HepG2 (cell line): ENCODE measurements around the gene ABCD1. TPM values are rescaled to one million over a fixed set of nuclear protein-coding genes. Genes with fewer than 3 reads are reported as not detected.

Source experiments
- ATAC-seq: fragments of 200-7000 bp; cut with Tn5 transposase; 3 replicates; pipeline ENCODE4 v1.9.1; 2020; ENCODE audit warnings: mild to moderate bottlenecking, moderate library complexity
- BruUV-seq: library from RNA; stranded (reverse); fragments of 400-500 nt; replicated peaks from 2 replicates; lab custom pipeline; 2021; lab: Mats Ljungman, UMichigan
- CTCF ChIA-PET: fragments of 300-600 bp; formaldehyde crosslinking; extraction: SDS; loops from one replicate; lab custom pipeline; 2021; ENCODE audit warnings: low total read pairs, inconsistent platforms, low intra/inter-chr PET ratio; lab: Yijun Ruan, JAX
- POLR2A ChIA-PET: fragments of 350-600 bp; sonication (Branson Sonifier 250); formaldehyde crosslinking; loops from one replicate; lab custom pipeline; 2020; ENCODE audit warnings: antibody characterized with exemption, inconsistent platforms; lab: Yijun Ruan, JAX
- DNase-seq: peaks from one replicate; pipeline ENCODE4 v3.0.0-alpha.2; 2015; ENCODE audit warnings: low spot score
- FAIRE-seq: peaks from 3 replicates; lab custom pipeline; 2011; peaks lifted over from hg19 to GRCh38; lab: Jason Lieb, UNC
- H2AFZ ChIP-seq: one replicate; pipeline ENCODE4 v1.6.1; 2011; ENCODE audit warnings: low read length, inconsistent platforms
- H3K27ac ChIP-seq: fragments of 300-600 bp; 3 replicates; pipeline ENCODE4 v1.8.0; 2011; ENCODE audit warnings: mixed run types, mild to moderate bottlenecking, mixed read lengths, low read length, inconsistent platforms; ENCODE audit not compliant: insufficient read depth; ENCODE audit errors: extremely low read length
- H3K27me3 ChIP-seq, 2 experiments: fragments of 200-600 bp in 1 of 2; 2 replicates in 1 of 2; 3 replicates in 1 of 2; pipeline versions ENCODE4 v1.6.0 to v1.8.0; 2011; ENCODE audit warnings: low read length in 2 of 2, mild to moderate bottlenecking in 2 of 2, moderate library complexity in 2 of 2, inconsistent platforms in 1 of 2; ENCODE audit not compliant: insufficient read depth in 2 of 2, control insufficient read depth in 1 of 2
- H3K36me3 ChIP-seq, 2 experiments: fragments of 200-600 bp in 1 of 2; replicated peaks in 1 of 2; 2 replicates in 1 of 2; 3 replicates in 1 of 2; pipeline versions ENCODE4 v1.5.1 to v1.8.0; 2011; ENCODE audit warnings: low read length in 2 of 2, inconsistent platforms in 1 of 2; ENCODE audit not compliant: insufficient read depth in 2 of 2, control insufficient read depth in 1 of 2
- H3K4me1 ChIP-seq: 2 replicates; pipeline ENCODE4 v1.5.1; 2012; ENCODE audit warnings: low read length, inconsistent platforms; ENCODE audit not compliant: insufficient read depth
- H3K4me2 ChIP-seq: 2 replicates; pipeline ENCODE4 v1.6.0; 2011; ENCODE audit warnings: low read depth, low read length, inconsistent platforms
- H3K4me3 ChIP-seq, 3 experiments: fragments of 200-600 bp in 1 of 3; sonication (generic), shearing (Covaris generic) in 1 of 3; replicated peaks in 1 of 3; 2 replicates each; pipeline ENCODE4 v1.5.1; 2011 to 2016; ENCODE audit warnings: low read length in 3 of 3, inconsistent platforms in 2 of 3, low read depth in 2 of 3, mild to moderate bottlenecking in 2 of 3, control low read depth in 1 of 3, mixed read lengths in 1 of 3; ENCODE audit not compliant: insufficient read depth in 1 of 3
- H3K79me2 ChIP-seq: one replicate; pipeline ENCODE4 v1.6.1; 2011; ENCODE audit warnings: low read length, inconsistent platforms; ENCODE audit not compliant: insufficient read depth
- H3K9ac ChIP-seq: 2 replicates; pipeline ENCODE4 v1.6.0; 2011; ENCODE audit warnings: mild to moderate bottlenecking, low read depth, low read length, inconsistent platforms; ENCODE audit not compliant: insufficient read depth
- H3K9me3 ChIP-seq: 2 replicates; pipeline ENCODE4 v1.5.1; 2012; ENCODE audit warnings: mild to moderate bottlenecking, low read length
- H4K20me1 ChIP-seq: 2 replicates; pipeline ENCODE4 v1.6.0; 2011; ENCODE audit warnings: inconsistent platforms, mild to moderate bottlenecking, low read length, moderate library complexity; ENCODE audit not compliant: insufficient read depth
- MBNL3 ChIP-seq: fragments of 250-450 bp; sonication (Bioruptor Pico); conservative IDR thresholded peaks from 2 replicates; pipeline ENCODE4 v1.8.0; 2022; ENCODE audit warnings: mild to moderate bottlenecking, inconsistent platforms
- RAD21 ChIP-seq: fragments of 450-650 bp; formaldehyde crosslinking; IDR thresholded peaks from 2 replicates; pipeline ENCODE4 v1.5.0; 2020; ENCODE audit warnings: mild to moderate bottlenecking
- RCOR2 ChIP-seq: IDR thresholded peaks from 2 replicates; pipeline ENCODE4 v1.6.1; 2016; ENCODE audit warnings: missing biosample characterization, missing genetic modification reagents
- RFX1 ChIP-seq: fragments of 450-650 bp; IDR thresholded peaks from 2 replicates; pipeline ENCODE4 v1.6.1; 2017
- SMARCC2 ChIP-seq: fragments of 450-650 bp; IDR thresholded peaks from 2 replicates; pipeline ENCODE4 v1.6.1; 2017; ENCODE audit warnings: antibody characterized with exemption, mild to moderate bottlenecking
- SMARCE1 ChIP-seq: fragments of 450-650 bp; IDR thresholded peaks from 2 replicates; pipeline ENCODE4 v1.6.1; 2017; ENCODE audit warnings: borderline replicate concordance
- SRSF1 ChIP-seq: fragments of 200-400 bp; formaldehyde crosslinking; optimal IDR thresholded peaks from 2 replicates; pipeline ENCODE3; 2017; ENCODE audit warnings: mild to moderate bottlenecking, low read depth, low read length, moderate library complexity
- ZFP37 ChIP-seq: sonication (generic); formaldehyde crosslinking; IDR thresholded peaks from 2 replicates; pipeline ENCODE4 v1.4.0; 2020; ENCODE audit warnings: missing genetic modification reagents, borderline replicate concordance
- WGBS: methylation state at CpG from one replicate; pipeline ENCODE4 v1.1.6; 2017; ENCODE audit warnings: low lambda C conversion rate; 5-methylcytosine and 5-hydroxymethylcytosine counted together
- in situ Hi-C: cut with HindIII; loops from 2 replicates; pipeline ENCODE4 v1.10.0; 2017; ENCODE audit warnings: low pct_unique_long_range_greater_than_20kb; ENCODE audit not compliant: extremely low pct_ligation_motif_present
- intact Hi-C: fragments of 100-400 bp; cut with micrococcal nuclease; formaldehyde crosslinking; loops from one replicate; pipeline ENCODE4 v1.10.0; 2022; ENCODE audit not compliant: unreplicated experiment
- polyA plus RNA-seq, 8 experiments: library from polyadenylated mRNA; depleted of rRNA in 3 of 8; stranded (reverse) in 7 of 8; unstranded in 1 of 8; fragments of >200 nt; fragmentation: Illumina TruSeq in 4 of 8; extraction: Trizol in 4 of 8; gene quantifications; 2 replicates each; pipeline versions ENCODE4 v1.2.1 to v1.2.3, GENCODE V29; 2011 to 2016; ENCODE audit warnings: low read depth in 4 of 8, missing spikeins in 1 of 8, mixed read lengths in 1 of 8; ENCODE audit not compliant: insufficient read depth in 1 of 8
- total RNA-seq, 5 experiments: library from RNA; depleted of rRNA; stranded (reverse); fragments of >200 nt; fragmentation: Illumina TruSeq; extraction: Trizol; gene quantifications; 2 replicates each; pipeline ENCODE4 v1.2.3, GENCODE V29; 2016; ENCODE audit warnings: low read depth in 1 of 5
- TF ChIP-seq, protein P1 (sequence below): sonication (generic); formaldehyde crosslinking; IDR thresholded peaks from 2 replicates; pipeline ENCODE4 v1.4.0; 2020; ENCODE audit warnings: missing genetic modification reagents, borderline replicate concordance
- TF ChIP-seq, protein P2 (sequence below): sonication (generic); formaldehyde crosslinking; IDR thresholded peaks from 2 replicates; pipeline ENCODE4 v1.5.1; 2020; ENCODE audit warnings: mild to moderate bottlenecking, missing genetic modification reagents, moderate library complexity
- TF ChIP-seq, protein P3 (sequence below): sonication (generic); formaldehyde crosslinking; IDR thresholded peaks from 2 replicates; pipeline ENCODE4; 2020; ENCODE audit warnings: missing genetic modification reagents, mild to moderate bottlenecking, borderline replicate concordance

The ABCD1 gene
- total and polyA plus RNA-seq, 2 of the 13 experiments (the other 11 are each of a cell fraction or from before 2014, with no cell fraction given): 11.4 to 15.9 TPM

DNA sequence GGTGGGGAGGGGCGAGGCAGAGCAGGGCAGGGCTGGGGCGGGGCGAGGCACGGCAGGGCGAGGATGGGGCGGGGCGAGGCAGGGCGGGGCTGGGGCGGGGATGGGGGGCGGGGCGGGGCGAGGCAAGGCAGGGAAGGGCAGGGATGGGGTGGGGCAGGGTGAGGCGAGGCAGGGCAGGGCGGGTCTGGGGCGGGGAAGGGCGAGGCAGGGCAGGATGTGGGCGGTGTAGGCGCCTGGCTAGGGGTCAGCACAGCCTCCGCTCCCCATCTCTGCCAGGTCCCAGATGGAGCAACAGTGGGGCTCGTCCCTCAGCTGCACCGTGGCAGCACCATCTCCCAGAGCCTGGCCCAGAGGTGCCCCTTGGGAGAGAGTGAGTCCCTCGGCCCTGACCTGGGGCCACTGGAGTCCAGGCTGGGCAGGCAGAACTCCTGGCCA is 52.0 kb downstream of the ABCD1 start:
- POLR2A ChIA-PET: no interaction called here
- Histone ChIP-seq H3K27me3 (no peaks in the 10 kb centered on the region), H3K36me3 (no peaks in the 10 kb centered on the region), H2AFZ (no peak overlapping the region), H3K79me2 (no peaks in the 10 kb centered on the region), H3K9me3 (no peaks in the 10 kb centered on the region), H3K4me2 (no peak overlapping the region), H3K4me3 (no peak overlapping the region), H3K4me1 (no peaks in the 10 kb centered on the region), H3K9ac (no peak overlapping the region), H3K27ac (no peak overlapping the region), H4K20me1 (no peaks in the 10 kb centered on the region)
- DNase-seq (no peak), ATAC-seq (no peak), FAIRE-seq (no peak)
- CTCF ChIA-PET: no interaction called here
- BruUV-seq: no TSS peak
- in situ Hi-C loops: no loop called here
- 93% methylated on average over 19 of the region's 22 CpGs for WGBS
- intact Hi-C loops: no loop called here
- TF ChIP-seq, protein P1, sequence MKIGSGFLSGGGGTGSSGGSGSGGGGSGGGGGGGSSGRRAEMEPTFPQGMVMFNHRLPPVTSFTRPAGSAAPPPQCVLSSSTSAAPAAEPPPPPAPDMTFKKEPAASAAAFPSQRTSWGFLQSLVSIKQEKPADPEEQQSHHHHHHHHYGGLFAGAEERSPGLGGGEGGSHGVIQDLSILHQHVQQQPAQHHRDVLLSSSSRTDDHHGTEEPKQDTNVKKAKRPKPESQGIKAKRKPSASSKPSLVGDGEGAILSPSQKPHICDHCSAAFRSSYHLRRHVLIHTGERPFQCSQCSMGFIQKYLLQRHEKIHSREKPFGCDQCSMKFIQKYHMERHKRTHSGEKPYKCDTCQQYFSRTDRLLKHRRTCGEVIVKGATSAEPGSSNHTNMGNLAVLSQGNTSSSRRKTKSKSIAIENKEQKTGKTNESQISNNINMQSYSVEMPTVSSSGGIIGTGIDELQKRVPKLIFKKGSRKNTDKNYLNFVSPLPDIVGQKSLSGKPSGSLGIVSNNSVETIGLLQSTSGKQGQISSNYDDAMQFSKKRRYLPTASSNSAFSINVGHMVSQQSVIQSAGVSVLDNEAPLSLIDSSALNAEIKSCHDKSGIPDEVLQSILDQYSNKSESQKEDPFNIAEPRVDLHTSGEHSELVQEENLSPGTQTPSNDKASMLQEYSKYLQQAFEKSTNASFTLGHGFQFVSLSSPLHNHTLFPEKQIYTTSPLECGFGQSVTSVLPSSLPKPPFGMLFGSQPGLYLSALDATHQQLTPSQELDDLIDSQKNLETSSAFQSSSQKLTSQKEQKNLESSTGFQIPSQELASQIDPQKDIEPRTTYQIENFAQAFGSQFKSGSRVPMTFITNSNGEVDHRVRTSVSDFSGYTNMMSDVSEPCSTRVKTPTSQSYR (CRISPR knock-in tag): no peak
- TF ChIP-seq MBNL3 (no peak), SMARCE1 (no peak), ZFP37 (no peak), SMARCC2 (no peak), RAD21 (no peak), SRSF1 (no peak), RCOR2 (CRISPR knock-in tag) (no peak), RFX1 (no peak)
- TF ChIP-seq, protein P2, sequence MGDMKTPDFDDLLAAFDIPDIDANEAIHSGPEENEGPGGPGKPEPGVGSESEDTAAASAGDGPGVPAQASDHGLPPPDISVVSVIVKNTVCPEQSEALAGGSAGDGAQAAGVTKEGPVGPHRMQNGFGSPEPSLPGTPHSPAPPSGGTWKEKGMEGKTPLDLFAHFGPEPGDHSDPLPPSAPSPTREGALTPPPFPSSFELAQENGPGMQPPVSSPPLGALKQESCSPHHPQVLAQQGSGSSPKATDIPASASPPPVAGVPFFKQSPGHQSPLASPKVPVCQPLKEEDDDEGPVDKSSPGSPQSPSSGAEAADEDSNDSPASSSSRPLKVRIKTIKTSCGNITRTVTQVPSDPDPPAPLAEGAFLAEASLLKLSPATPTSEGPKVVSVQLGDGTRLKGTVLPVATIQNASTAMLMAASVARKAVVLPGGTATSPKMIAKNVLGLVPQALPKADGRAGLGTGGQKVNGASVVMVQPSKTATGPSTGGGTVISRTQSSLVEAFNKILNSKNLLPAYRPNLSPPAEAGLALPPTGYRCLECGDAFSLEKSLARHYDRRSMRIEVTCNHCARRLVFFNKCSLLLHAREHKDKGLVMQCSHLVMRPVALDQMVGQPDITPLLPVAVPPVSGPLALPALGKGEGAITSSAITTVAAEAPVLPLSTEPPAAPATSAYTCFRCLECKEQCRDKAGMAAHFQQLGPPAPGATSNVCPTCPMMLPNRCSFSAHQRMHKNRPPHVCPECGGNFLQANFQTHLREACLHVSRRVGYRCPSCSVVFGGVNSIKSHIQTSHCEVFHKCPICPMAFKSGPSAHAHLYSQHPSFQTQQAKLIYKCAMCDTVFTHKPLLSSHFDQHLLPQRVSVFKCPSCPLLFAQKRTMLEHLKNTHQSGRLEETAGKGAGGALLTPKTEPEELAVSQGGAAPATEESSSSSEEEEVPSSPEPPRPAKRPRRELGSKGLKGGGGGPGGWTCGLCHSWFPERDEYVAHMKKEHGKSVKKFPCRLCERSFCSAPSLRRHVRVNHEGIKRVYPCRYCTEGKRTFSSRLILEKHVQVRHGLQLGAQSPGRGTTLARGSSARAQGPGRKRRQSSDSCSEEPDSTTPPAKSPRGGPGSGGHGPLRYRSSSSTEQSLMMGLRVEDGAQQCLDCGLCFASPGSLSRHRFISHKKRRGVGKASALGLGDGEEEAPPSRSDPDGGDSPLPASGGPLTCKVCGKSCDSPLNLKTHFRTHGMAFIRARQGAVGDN: no peak
- TF ChIP-seq, protein P3, sequence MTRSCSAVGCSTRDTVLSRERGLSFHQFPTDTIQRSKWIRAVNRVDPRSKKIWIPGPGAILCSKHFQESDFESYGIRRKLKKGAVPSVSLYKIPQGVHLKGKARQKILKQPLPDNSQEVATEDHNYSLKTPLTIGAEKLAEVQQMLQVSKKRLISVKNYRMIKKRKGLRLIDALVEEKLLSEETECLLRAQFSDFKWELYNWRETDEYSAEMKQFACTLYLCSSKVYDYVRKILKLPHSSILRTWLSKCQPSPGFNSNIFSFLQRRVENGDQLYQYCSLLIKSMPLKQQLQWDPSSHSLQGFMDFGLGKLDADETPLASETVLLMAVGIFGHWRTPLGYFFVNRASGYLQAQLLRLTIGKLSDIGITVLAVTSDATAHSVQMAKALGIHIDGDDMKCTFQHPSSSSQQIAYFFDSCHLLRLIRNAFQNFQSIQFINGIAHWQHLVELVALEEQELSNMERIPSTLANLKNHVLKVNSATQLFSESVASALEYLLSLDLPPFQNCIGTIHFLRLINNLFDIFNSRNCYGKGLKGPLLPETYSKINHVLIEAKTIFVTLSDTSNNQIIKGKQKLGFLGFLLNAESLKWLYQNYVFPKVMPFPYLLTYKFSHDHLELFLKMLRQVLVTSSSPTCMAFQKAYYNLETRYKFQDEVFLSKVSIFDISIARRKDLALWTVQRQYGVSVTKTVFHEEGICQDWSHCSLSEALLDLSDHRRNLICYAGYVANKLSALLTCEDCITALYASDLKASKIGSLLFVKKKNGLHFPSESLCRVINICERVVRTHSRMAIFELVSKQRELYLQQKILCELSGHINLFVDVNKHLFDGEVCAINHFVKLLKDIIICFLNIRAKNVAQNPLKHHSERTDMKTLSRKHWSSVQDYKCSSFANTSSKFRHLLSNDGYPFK (CRISPR knock-in tag): no peak
